Parathyroid adenoma (tissue), 2 donors: ENCODE measurements around the gene AP3D1.

Experiments used
- H2AFZ ChIP-seq: fragments of 300-600 bp; sonication (generic); one replicate; pipeline ENCODE4 v1.7.0; 2017; ENCODE audit warnings: antibody characterized with exemption, mild to moderate bottlenecking
- H3K27ac ChIP-seq: fragments of 300-600 bp; sonication (generic); one replicate; pipeline ENCODE4 v1.7.0; 2017
- H3K27me3 ChIP-seq: fragments of 300-600 bp; sonication (generic); one replicate; pipeline ENCODE4 v1.7.0; 2017; ENCODE audit warnings: low read length; ENCODE audit not compliant: control insufficient read depth, insufficient read depth
- H3K36me3 ChIP-seq: fragments of 300-600 bp; sonication (generic); one replicate; pipeline ENCODE4 v1.7.0; 2017; ENCODE audit warnings: low read length; ENCODE audit not compliant: control insufficient read depth, insufficient read depth
- H3K4me1 ChIP-seq: fragments of 300-600 bp; sonication (generic); one replicate; pipeline ENCODE4 v1.7.0; 2017; ENCODE audit warnings: control low read depth
- H3K4me2 ChIP-seq: fragments of 300-600 bp; sonication (generic); one replicate; pipeline ENCODE4 v1.7.0; 2017; ENCODE audit warnings: low read length
- H3K4me3 ChIP-seq: fragments of 300-600 bp; sonication (generic); one replicate; pipeline ENCODE4 v1.7.0; 2017; ENCODE audit warnings: low read depth, low read length
- H3K79me2 ChIP-seq: fragments of 300-600 bp; sonication (generic); one replicate; pipeline ENCODE4 v1.7.0; 2017; ENCODE audit warnings: control low read depth
- H3K9ac ChIP-seq: fragments of 300-600 bp; sonication (generic); one replicate; pipeline ENCODE4 v1.7.0; 2017; ENCODE audit warnings: mild to moderate bottlenecking
- H3K9me3 ChIP-seq: fragments of 300-600 bp; sonication (generic); one replicate; pipeline ENCODE4 v1.7.0; 2017; ENCODE audit warnings: low read length; ENCODE audit not compliant: control insufficient read depth
- TF ChIP-seq, protein P1 (sequence below): fragments of 300-600 bp; sonication (generic); IDR thresholded peaks from one replicate; pipeline ENCODE4 v1.7.0; 2017; ENCODE audit warnings: antibody characterized with exemption, mild to moderate bottlenecking
- donor health status: primary hyperparathyroidism.

AP3D1 gene

DNA sequence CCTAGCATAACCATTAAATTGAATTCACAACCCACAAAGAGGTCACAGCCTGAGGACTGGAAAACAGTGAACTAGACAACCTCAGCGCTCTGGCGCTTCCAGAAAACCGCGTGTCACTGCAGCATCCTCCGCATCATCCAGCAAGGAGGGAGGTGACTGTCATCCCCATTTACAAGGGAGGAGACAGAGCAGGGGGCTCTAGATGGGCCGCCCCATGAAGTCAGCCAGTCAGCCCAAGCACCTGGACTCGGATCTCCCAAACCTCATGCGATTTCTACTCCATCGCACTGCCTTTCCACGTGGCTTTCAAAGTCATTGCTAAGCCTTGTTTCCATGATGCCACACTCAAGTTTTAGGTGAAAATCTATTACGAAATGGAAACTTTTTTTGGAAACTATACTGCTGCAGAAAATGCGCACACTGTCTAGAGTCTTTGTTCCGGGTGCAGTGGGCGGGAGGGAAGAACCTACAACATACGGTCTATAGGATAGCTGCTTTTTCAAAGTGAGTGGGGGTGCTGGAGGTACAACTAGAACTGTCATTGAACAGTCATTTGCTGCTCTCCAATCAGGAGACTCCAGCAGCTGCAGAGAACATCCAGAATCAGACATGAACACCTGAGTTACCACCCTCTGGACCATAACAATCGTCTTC lies 2.8 kb downstream of the AP3D1 start:
- no peak overlapping the region for H3K9ac ChIP-seq
- no peak overlapping the region for H3K4me2 ChIP-seq
- H3K27me3 ChIP-seq = no peaks in the 10 kb centered on the region
- H3K9me3 ChIP-seq = no peaks in the 10 kb centered on the region
- H3K4me1 ChIP-seq = peaks cover 12% of the 10 kb centered on the region
- TF ChIP-seq, protein P1, sequence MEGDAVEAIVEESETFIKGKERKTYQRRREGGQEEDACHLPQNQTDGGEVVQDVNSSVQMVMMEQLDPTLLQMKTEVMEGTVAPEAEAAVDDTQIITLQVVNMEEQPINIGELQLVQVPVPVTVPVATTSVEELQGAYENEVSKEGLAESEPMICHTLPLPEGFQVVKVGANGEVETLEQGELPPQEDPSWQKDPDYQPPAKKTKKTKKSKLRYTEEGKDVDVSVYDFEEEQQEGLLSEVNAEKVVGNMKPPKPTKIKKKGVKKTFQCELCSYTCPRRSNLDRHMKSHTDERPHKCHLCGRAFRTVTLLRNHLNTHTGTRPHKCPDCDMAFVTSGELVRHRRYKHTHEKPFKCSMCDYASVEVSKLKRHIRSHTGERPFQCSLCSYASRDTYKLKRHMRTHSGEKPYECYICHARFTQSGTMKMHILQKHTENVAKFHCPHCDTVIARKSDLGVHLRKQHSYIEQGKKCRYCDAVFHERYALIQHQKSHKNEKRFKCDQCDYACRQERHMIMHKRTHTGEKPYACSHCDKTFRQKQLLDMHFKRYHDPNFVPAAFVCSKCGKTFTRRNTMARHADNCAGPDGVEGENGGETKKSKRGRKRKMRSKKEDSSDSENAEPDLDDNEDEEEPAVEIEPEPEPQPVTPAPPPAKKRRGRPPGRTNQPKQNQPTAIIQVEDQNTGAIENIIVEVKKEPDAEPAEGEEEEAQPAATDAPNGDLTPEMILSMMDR = no peak
- H3K4me3 ChIP-seq = no peak overlapping the region
- peaks cover 63% of the 10 kb centered on the region for H3K79me2 ChIP-seq
- H3K36me3 ChIP-seq = no peaks in the 10 kb centered on the region
- no peak overlapping the region for H3K27ac ChIP-seq
- H2AFZ ChIP-seq = no peak overlapping the region

DNA sequence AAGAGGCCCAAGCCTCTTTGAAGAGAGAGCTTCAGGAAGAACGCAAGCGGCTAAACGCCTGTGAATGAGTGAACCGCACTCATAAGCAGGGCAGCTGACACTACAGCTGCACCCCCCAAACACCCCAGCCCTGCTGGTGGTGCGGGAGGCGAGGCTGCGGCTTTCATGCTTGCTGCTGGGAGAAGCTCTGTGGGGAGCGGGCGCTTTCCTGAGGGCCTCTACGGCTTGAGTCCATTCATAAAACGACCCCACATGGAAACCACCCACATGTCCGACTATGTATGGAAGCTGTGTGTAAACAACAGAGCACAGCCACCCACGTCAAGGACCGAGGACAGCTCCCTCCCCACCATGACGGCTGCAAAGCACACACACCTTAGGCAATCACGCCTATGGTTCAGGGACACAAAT lies 5.5 kb downstream of the AP3D1 start:
- TF ChIP-seq, protein P1 = no peak
- Histone ChIP-seq H3K27me3 (no peaks in the 10 kb centered on the region), H2AFZ (no peak overlapping the region), H3K79me2 (peaks cover 84% of the 10 kb centered on the region), H3K9ac (no peak overlapping the region), H3K4me2 (no peak overlapping the region), H3K4me1 (peaks cover 12% of the 10 kb centered on the region), H3K4me3 (no peak overlapping the region), H3K27ac (no peak overlapping the region), H3K36me3 (no peaks in the 10 kb centered on the region), H3K9me3 (no peaks in the 10 kb centered on the region)

DNA sequence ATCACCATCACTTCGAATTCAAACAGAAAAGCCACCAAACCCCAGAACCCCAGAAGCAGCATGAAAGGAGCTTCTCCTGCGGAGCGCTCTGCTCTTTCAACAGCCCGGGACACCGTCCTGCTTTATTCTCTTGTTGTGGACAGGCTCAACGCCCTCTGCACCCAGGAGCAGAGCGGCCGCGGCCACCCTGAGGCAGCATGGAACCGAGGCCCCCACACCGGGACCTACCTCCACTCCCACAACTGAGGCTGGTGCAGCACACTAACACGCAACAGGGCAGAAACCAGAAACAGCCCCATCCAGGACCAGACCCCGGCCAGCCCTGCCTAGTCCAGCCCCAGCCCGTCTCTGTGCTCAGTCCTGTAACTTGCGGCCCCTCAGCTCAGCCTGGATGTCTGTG lies 7.2 kb downstream of the AP3D1 start:
- H3K4me3 ChIP-seq = no peak overlapping the region
- H3K79me2 ChIP-seq = peaks cover 84% of the 10 kb centered on the region
- no peak overlapping the region for H3K27ac ChIP-seq
- no peak overlapping the region for H3K9ac ChIP-seq
- TF ChIP-seq, protein P1 = no peak
- H3K4me2 ChIP-seq = no peak overlapping the region
- no peaks in the 10 kb centered on the region for H3K36me3 ChIP-seq
- H3K9me3 ChIP-seq = no peaks in the 10 kb centered on the region
- H2AFZ ChIP-seq = no peak overlapping the region
- H3K4me1 ChIP-seq = peaks cover 6% of the 10 kb centered on the region
- H3K27me3 ChIP-seq = no peaks in the 10 kb centered on the region

DNA sequence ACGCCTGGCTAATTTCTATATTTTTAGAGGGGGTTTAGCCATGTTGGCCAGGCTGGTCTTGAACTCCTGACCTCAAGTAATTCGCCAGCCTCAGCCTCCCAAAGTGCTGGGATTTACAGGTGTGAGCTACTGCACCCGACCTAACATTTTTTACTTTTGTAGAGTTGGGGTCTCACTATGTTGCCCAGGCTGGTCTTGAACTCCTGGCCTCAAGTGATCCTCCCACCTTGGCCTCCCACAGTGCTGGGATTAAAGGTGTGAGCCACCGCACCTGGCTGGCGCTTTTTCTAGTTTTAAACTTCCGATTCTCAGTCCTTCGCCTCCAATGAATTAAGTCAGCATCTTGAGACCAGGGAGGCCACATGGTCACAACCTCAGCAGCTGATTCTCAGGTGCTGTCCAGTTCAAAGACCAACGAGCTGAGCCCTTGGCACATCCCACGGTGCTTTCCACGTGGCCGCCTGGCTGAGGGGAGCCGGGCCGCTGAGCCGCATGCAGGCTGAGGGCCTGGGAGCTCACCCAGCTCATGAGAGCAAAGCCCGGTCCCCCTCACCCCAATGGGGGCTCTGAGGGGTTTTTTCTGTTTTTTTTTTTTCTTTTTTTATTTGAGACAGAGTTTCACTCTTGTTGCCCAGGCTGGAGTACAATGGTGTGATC lies 9.1 kb downstream of the AP3D1 start:
- H3K36me3 ChIP-seq = no peaks in the 10 kb centered on the region
- TF ChIP-seq, protein P1 = no peak

DNA sequence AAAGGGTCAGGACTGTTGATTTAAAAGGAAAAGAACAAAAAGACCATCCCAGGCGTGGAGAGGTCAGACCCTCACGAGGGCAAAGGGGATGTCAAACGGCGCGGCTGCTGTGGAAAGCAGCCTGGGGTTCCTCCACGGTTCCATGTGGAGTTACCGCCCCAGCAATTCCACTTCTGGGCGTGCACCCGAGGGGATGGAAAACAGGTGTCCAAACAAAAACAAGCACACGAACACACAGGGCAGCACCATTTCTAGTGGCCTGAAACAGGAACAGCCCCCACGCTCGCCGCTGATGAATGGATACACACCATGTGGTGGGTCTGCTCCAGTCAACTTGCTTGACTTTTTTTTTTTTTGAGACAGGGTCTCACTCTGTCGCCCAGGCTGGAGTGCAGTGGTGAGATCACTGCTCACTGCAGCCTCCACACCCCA lies 11.2 kb downstream of the AP3D1 start:
- no peaks in the 10 kb centered on the region for H3K36me3 ChIP-seq
- no peaks in the 10 kb centered on the region for H3K27me3 ChIP-seq
- H3K4me2 ChIP-seq = no peak overlapping the region
- H2AFZ ChIP-seq = no peak overlapping the region
- no peaks in the 10 kb centered on the region for H3K4me1 ChIP-seq
- H3K9ac ChIP-seq = no peak overlapping the region
- TF ChIP-seq, protein P1 = no peak
- no peak overlapping the region for H3K27ac ChIP-seq
- H3K79me2 ChIP-seq = peaks cover 86% of the 10 kb centered on the region
- H3K9me3 ChIP-seq = no peaks in the 10 kb centered on the region
- no peak overlapping the region for H3K4me3 ChIP-seq

More for the DNA sequence above, 9.1 kb downstream of the AP3D1 start:
- Histone ChIP-seq H3K4me2 (no peak overlapping the region), H3K27ac (no peak overlapping the region), H3K27me3 (no peaks in the 10 kb centered on the region), H3K79me2 (peaks cover 84% of the 10 kb centered on the region), H3K4me1 (peaks cover 6% of the 10 kb centered on the region), H3K9me3 (no peaks in the 10 kb centered on the region), H3K9ac (no peak overlapping the region), H2AFZ (no peak overlapping the region), H3K4me3 (no peak overlapping the region)
